GM23338 (cell line): ENCODE results near the gene ERBB4.

Experiments used
- CREB1 ChIP-seq: fragments of 250-450 bp; sonication (Bioruptor Pico); IDR thresholded peaks from 2 replicates; pipeline ENCODE4 v1.5.0; 2020; ENCODE audit warnings: low read depth, mild to moderate bottlenecking, moderate library complexity
- CTCF ChIP-seq, 2 experiments: fragments of 200-600 bp in 1 of 2; sonication (generic) in 1 of 2; conservative IDR thresholded peaks; 2 replicates each; pipeline versions ENCODE4 v1.5.1 to v1.6.1; 2016 to 2017; ENCODE audit warnings: antibody characterized with exemption in 2 of 2, low read depth in 2 of 2, mild to moderate bottlenecking in 2 of 2, moderate library complexity in 1 of 2
- EZH2 ChIP-seq: fragments of 200-600 bp; sonication (generic); IDR thresholded peaks from one replicate; pipeline ENCODE4 v1.8.0; 2017; ENCODE audit warnings: antibody characterized with exemption, mild to moderate bottlenecking, low read depth; ENCODE audit not compliant: unreplicated experiment
- JUNB ChIP-seq: IDR thresholded peaks from one replicate; pipeline ENCODE4 v1.6.1; 2016; ENCODE audit warnings: antibody characterized with exemption; ENCODE audit not compliant: unreplicated experiment
- POLR2AphosphoS5 ChIP-seq: IDR thresholded peaks from 2 replicates; pipeline ENCODE4 v1.6.1; 2016; ENCODE audit warnings: antibody characterized with exemption, low read depth
- REST ChIP-seq: IDR thresholded peaks from one replicate; pipeline ENCODE4 v1.6.1; 2018; ENCODE audit warnings: antibody characterized with exemption; ENCODE audit not compliant: unreplicated experiment
- ZNF114 ChIP-seq: fragments of 250-450 bp; sonication (Bioruptor Pico); IDR thresholded peaks from 2 replicates; pipeline ENCODE4 v1.5.0; 2020; ENCODE audit warnings: mild to moderate bottlenecking, moderate library complexity

GRCh38 chr2:212532585-212532984 lies 6.0 kb downstream of the ERBB4 start:
- TF ChIP-seq CTCF (conservative IDR thresholded peaks at IDR 0.05; ENCODE audit: low read depth in 2 of 2), result peak; percentile 47 to 57
- TF ChIP-seq EZH2, result no peak
- no peak for TF ChIP-seq REST
- no peak for TF ChIP-seq POLR2AphosphoS5
- TF ChIP-seq ZNF114 (CRISPR knock-in tag), result no peak
- TF ChIP-seq CREB1 (CRISPR knock-in tag), result no peak
- no peak for TF ChIP-seq JUNB
